Activated naive CD4-positive, alpha-beta T cell (primary cell): Measurements from ENCODE around the gene SLC23A1.
"Not testable (repeated sequence)": the region's sequence is repeated elsewhere in the genome, so short reads cannot be mapped to it uniquely, and the experiment has no call there.

Experiments
- DNase-seq, 4 experiments: peaks; one replicate each; lab custom pipeline; 2025; lab: John Stamatoyannopoulos, UW

SLC23A1 gene

DNA sequence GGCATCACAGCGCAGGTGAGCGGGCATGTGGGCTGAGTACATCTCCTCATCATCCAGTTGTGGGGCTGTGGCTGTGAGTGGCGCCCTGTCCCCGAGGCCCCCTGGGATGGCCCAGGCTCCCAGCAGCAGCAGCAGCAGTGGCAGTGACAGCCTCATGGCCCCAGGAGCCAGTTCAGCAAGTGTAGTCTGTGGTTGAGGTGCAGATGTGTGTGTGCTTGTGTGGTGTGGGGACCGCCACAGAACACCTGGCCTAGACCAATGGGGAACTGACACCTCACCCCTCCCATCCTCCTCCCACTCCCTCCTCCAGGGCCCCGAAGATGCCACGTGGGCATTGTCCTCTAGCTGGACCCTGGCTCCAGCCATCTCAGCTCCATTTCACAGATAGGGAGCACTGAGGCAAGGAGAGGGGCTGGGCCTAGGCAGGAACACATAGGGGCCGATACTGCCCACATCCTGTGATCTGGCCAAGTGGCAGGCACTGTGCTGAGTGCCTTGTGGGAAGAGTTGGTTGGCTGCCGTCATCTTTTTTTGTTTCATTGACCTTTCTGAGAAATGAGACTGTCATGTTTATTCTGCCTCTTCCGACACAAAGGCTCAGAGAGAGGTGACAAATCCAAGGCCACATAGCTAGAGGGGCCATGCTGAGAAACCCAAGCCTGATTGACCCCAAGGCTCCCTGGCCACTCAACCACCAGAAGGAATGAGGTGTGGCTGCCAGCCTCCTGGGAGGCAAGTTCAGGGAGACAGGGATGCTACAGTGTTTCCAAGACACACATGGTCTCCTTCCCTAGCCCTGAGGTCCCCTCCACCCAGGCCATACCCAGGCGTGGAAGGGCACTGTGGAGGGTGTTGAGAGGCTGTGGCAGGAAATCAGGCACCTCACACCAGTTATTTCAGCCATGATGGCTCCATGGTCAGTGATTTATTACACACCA is 6.9 kb upstream of the SLC23A1 start, which contains the start of gene MZB1:
TSS of gene MZB1 (minus strand) at position 213 of the 938 bp plus-strand sequence. CDS start at position 156, 57 bp downstream.
- no peak for DNase-seq

- no peak for DNase-seq
Observed at GRCh38 chr5:139388198-139388821, 5.2 kb upstream of the SLC23A1 start.

DNA sequence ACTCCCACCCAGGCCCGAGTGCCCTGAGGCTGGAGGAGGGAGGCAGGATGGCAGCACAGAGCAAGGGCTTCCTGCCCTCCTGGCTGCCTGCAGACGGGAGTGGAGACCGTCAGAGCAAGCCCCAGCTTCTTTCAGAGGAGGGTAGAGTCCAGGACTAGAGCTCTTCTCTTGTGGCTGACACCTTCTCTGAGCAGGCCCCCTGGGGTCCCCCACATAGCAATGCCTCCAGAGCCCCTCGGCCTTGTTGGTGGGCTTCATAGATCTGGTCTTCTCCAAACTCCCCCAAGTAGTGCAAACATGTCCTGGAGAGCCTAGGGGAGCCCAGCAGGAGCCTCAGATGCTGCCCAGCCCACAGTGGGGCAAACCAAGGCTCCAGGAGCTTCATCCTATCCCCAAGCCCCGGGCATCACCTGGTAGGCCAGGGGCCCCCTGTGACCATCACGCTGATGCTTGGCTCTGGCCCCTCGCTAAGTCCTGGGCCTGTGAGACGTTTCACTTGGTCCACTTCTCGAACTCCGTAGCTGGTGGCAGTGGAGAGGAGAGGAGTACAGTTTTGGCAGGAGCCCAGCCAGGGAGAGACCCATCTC is 4.6 kb upstream of the SLC23A1 start:
- DNase-seq = no peak

DNA sequence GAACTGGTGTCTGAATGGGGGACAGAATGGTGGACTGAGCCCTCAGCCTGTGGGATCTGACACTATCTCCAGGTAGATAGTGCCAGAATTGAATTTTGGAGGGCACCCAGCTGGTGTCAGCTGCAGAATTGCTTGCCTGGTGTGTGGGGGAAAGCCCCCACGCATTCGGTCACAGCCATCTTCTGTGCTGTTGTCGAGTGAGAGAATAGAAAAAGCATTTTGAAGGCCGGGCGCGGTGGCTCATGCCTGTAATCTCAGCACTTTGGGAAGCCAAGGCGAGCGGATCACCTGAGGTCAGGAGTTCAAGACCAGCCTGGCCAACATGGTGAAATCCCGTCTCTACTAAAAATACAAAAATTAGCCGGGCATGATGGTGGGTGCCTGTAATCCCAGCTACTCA is 3.9 kb upstream of the SLC23A1 start:
- not testable (repeated sequence) for DNase-seq

GRCh38 chr5:139386050-139386438 is 2.9 kb upstream of the SLC23A1 start:
- no peak for DNase-seq

GRCh38 chr5:139385061-139386049 is 2.3 kb upstream of the SLC23A1 start:
- DNase-seq = no peak

GRCh38 chr5:139384591-139385051 is 1.5 kb upstream of the SLC23A1 start:
- DNase-seq = no peak

GRCh38 chr5:139383993-139384590 is 995 bp upstream of the SLC23A1 start:
- no peak for DNase-seq

- DNase-seq = no peak
Observed at GRCh38 chr5:139382807-139383206, 290 bp downstream of the SLC23A1 start.

- no peak for DNase-seq
Observed at GRCh38 chr5:139381837-139382761, 998 bp downstream of the SLC23A1 start.

DNA sequence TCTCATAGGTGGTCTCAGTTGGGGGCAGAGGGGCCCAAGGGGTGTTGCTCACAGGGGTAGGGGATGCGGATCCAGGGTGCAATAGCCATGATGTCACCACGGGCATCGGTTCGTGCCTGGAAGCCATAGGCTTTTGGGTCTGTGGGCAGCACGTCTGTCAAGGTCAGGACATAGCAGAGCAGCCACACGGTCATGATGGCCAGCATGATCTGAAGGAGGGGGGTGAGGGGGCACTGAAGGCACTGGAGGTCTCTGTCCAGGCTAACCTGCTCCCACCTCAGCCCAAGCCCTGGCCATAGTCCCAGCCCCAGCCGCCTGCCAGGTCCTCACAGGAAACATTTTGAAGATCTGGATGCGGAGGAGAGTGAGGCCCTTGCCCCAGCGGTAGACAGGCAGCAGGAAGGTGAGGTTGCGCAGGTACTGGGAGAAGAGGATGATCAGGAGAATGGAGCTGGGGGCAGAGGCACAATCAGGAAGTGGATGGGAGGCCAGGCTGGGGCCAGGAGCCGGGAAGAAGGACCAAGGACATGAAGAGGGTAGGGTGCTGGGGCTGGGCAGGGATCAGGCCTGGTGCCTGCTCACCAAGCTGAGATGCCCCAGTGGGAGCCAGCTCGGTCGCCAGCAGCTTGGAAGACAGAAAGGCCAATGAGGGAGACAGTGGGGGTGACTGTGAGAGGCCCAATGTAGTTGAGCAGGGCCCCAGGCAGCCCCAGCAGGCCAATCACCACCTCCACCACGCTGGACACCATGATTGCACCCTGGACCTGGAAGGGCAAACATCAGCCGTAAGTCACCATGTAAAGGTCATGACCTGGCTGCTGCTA is 3.3 kb downstream of the SLC23A1 start:
- DNase-seq = no peak

GRCh38 chr5:139378941-139379361 is 4.1 kb downstream of the SLC23A1 start:
- no peak for DNase-seq

DNA sequence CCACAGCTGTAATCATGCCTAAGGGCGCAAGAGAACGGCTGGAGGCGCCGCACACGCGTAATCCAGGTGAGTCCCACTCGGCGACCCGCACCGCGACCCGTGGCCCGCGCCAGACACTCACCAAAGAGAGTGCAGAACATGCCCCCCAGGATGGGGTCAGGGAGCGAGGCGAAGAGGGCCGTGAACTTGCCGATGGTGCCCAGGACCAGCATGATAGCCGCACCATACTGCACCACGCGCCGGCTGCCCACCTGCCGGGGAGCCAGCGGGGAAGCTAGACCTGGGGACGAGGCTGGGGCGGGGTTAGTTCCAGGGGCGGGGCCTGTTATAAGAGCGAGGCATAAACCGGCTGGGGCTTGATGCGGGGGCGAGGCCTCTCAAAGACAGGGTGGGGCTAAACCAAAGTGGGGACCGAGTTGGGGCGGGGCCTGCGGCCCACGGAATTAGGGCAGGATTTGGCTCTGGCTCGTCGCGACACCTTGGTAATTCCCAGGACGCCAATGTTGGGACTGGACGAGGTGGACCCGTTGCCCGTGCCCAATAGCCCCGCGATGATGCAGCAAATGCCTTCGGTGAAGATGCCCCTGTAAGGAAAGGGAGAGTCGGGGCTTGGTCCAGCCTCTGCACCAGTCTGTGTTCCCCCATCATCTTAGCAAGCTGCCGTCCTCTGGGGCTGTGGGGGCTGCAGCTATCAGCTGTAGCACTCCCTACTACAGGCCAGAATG is 4.8 kb downstream of the SLC23A1 start:
- DNase-seq = no peak

DNA sequence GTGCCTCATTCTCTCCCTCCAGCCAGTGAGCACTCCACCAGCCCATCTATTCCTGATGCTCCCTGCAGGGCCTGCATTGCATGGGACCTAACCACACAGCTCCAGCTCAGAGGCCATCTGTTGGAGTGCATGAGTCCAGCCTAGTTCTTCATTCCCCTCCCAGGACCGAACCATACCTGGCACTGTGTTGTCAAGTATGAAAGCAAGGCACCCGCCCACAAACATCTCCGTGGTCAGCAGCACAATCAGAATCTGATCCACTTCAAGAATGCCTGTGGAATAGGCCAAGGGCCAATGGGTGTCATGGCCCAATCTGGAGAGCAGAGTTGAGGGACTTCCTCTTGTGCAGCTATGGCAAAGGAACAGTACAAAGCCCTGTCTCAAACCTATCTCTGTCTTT is 5.9 kb downstream of the SLC23A1 start:
- no peak for DNase-seq

DNA sequence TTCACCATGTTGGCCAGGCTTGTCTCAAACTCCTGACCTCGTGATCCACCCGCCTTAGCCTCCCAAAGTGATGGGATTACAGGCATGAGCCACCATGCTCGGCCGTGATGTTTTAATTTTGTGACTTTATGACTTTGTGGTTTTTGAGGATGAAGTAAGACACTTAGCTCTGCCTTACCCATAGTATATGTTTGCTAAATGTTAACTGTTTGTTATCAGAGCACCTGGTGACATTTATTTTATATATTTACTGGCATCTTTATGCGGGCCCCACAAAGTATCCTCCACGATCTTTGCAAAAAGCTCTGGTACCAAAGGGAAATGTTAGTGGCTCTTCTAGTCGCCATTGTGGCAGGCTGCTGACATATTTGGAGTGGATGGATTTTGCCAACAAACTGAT is 6.7 kb downstream of the SLC23A1 start:
- no peak for DNase-seq

GRCh38 chr5:139374909-139375308 is 8.2 kb downstream of the SLC23A1 start:
- no peak for DNase-seq

DNA sequence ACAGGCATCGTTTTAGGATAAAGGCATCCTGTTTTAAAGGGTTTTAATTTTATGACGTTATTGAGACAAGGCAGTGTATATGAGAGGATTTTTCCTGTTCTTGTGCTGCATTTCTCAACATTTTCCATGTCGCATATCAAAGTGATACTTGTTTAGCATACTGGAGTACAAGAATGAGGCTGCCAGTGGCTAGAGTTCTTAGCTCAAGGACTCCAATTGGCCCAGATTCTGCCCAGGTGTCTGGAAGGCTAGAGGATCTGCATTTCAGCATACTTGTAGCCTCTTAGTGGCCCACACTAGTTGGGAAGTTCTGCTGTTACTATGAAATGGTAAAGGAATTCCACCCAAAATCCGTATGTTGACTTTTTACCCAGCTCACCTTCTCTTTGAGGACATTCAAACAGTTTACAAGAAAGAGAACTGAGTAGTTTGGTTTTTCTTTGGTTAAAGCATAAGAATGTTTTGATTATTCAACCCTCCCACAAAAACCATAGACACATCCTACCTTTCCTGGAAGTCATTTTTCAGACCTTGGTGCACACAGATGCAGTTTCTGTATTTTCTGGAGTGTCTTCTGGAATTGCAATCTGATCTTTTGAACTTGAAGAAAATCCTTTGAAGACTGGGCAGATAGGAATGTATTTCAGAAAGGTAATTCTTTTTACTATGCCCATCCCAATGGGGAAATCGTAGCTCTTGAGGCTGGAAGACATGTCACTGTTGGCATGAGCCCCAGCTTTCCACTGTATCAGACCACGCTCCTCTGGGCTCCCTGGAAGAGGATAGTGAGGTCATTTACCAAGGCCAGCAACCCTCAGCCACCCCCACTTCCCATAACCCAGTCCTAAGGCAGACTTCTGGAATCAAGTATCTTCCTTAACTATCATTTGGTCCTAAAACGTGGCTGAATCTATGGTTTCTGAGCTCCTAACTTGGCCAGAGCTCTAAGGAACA is 11.3 kb downstream of the SLC23A1 start:
- no peak for DNase-seq
